Mucosa of rectum (tissue), 2 donors: ENCODE measurements around the gene CALR3.

Experiments used
- H3K27ac ChIP-seq, 2 donors: one replicate each; pipeline ENCODE4 v1.7.0; 2013; ENCODE audit warnings: inconsistent platforms in 2 of 2, low read depth in 2 of 2, low read length in 2 of 2
- H3K27me3 ChIP-seq, 2 donors: one replicate each; pipeline ENCODE4 v1.7.0; 2013; ENCODE audit warnings: low read length in 2 of 2; ENCODE audit not compliant: control insufficient read depth in 2 of 2, insufficient read depth in 2 of 2
- H3K36me3 ChIP-seq, 2 donors: one replicate each; pipeline ENCODE4 v1.7.0; 2013; ENCODE audit warnings: low read length in 2 of 2; ENCODE audit not compliant: control insufficient read depth in 2 of 2, insufficient read depth in 2 of 2
- H3K4me1 ChIP-seq, 2 donors: one replicate each; pipeline ENCODE4 v1.7.0; 2013; ENCODE audit warnings: low read length in 2 of 2, mild to moderate bottlenecking in 1 of 2; ENCODE audit not compliant: control insufficient read depth in 2 of 2, insufficient read depth in 2 of 2
- H3K4me3 ChIP-seq, 2 donors: one replicate each; pipeline ENCODE4 v1.7.0; 2013; ENCODE audit warnings: low read length in 2 of 2
- H3K9ac ChIP-seq, 2 donors: one replicate each; pipeline ENCODE4 v1.7.0; 2013; ENCODE audit warnings: low read length in 2 of 2, low read depth in 1 of 2, mild to moderate bottlenecking in 1 of 2
- H3K9me3 ChIP-seq, 2 donors: one replicate each; pipeline ENCODE4 v1.7.0; 2013; ENCODE audit warnings: low read length in 2 of 2; ENCODE audit not compliant: control insufficient read depth in 2 of 2
- donor health status: healthy.
- donor health status: Normal muscosa, but diverticular disease.

Gene CALR3

GRCh38 chr19:16429759-16430091, 66.2 kb downstream of the CALR3 start:
- Histone ChIP-seq H3K4me1 (no peaks in the 10 kb centered on the region), H3K9me3 (no peaks in the 10 kb centered on the region), H3K27me3 (no peaks in the 10 kb centered on the region), H3K27ac (no peak overlapping the region), H3K9ac (no peak overlapping the region), H3K4me3 (no peak overlapping the region), H3K36me3 (peaks cover 33 to 46% of the 10 kb centered on the region in 2 donors)

GRCh38 chr19:16429066-16429758, 66.8 kb downstream of the CALR3 start:
- H3K9ac ChIP-seq, result no peak overlapping the region
- peaks cover 35 to 46% of the 10 kb centered on the region in 2 donors for H3K36me3 ChIP-seq

More at GRCh38 chr19:16429066-16429758, 66.8 kb downstream of the CALR3 start:
- no peak overlapping the region for H3K4me3 ChIP-seq
- H3K27ac ChIP-seq, result no peak overlapping the region
- H3K4me1 ChIP-seq, result no peaks in the 10 kb centered on the region
- no peaks in the 10 kb centered on the region for H3K9me3 ChIP-seq
- no peaks in the 10 kb centered on the region for H3K27me3 ChIP-seq
